ENCODE measurements around the gene TMEFF1.
"Not testable (repeated sequence)": the region's sequence is repeated elsewhere in the genome, so short reads cannot be mapped to it uniquely, and the experiment has no call there.

Gene TMEFF1

DNA sequence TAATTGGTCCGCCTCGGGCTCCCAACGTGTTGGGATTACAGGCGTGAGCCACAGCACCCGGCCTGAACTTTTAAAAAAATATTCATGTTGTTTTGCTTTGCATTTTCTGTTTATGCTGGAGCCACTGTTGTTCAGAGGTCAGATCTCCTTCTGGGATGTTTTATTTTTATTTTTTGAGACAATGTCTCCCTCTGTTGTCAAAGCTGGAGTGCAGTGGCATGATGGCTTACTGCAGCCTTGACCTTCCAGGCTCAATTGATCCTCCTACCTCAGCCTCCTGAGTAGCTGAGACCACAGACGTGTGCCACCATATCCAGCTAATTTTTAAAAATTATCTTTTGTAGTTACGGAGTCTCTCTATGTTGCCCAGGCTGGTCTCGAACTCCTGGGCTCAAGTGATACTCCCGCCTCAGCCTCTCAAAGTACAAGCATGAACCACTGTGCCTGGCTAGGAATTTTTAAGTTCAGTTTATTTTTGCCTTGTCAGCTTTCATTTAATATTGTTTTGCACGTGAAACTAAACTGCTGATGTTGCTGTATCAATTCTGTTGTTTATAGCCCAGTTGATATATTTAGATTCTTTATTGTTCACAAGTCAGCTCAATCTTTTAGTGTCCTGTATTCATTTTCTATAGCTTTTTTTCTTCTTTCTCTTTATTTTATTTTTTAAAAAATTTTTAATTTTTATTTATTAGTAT lies 13.7 kb downstream of the TMEFF1 start:
- DNase-seq (ENCODE audit: low read depth in 2 of 3, low spot score in 1 of 3) = no peak

DNA sequence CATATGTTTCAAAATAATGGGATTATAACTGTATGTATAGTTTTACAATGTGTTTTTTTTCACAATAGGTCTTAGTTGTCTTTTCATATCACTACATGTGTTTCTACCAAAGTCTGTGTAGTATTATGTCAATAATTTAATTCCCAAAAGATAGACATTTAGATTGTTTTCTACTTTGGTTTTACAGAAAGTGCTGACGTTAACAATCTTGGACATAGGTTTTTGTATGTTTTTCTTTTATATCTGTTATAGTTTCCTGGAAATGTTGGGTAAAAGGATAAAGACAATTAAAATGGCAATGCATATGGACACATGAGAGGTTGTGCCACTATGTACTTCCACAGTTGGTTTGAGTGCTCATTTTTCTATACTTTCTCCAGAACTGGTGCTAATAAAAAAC lies 15.2 kb downstream of the TMEFF1 start:
- no peak for DNase-seq (ENCODE audit: low read depth in 2 of 3, low spot score in 1 of 3)

GRCh38 chr9:100489836-100490235 lies 16.9 kb downstream of the TMEFF1 start:
- no peak for DNase-seq (ENCODE audit: low read depth in 2 of 3, low spot score in 1 of 3)

- DNase-seq (ENCODE audit: low read depth in 2 of 3, low spot score in 1 of 3) = no peak
These were observed 20.0 kb downstream of the TMEFF1 start for GRCh38 chr9:100492952-100493351.

- no peak for DNase-seq (ENCODE audit: low read depth in 2 of 3, low spot score in 1 of 3)
These were observed 25.6 kb downstream of the TMEFF1 start for GRCh38 chr9:100498592-100498991.

DNA sequence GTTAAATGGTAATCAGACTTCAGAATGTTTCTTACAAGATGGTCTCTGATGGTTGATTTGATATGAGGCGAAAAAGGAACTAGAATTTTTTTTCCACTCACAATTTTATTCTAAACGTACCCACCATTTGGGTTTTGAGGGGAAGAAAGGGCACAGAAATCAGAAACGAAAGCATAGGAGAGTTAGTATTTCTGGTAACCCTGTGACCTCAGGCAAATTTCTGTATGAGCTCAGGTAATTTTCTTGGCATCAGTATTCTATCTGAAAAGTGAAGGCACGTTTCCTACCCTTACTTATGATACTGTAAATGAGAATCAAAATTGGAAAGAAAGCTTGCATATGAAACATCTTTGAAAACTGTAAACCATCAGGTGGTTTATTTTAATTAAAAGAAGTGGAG lies 26.5 kb downstream of the TMEFF1 start:
- DNase-seq (ENCODE audit: low read depth in 2 of 3, low spot score in 1 of 3) = no peak

GRCh38 chr9:100499866-100500265 lies 26.9 kb downstream of the TMEFF1 start:
- no peak for DNase-seq (ENCODE audit: low read depth in 2 of 3, low spot score in 1 of 3)

- peak; percentile 54 to 77 (median 68) for DNase-seq (ENCODE audit: low read depth in 2 of 3, low spot score in 1 of 3)
These were observed 32.7 kb downstream of the TMEFF1 start for GRCh38 chr9:100505564-100506159.

GRCh38 chr9:100507350-100507749 lies 34.4 kb downstream of the TMEFF1 start:
- DNase-seq (ENCODE audit: low read depth in 2 of 3, low spot score in 1 of 3) = not testable (repeated sequence)

- DNase-seq (ENCODE audit: low read depth in 2 of 3, low spot score in 1 of 3) = no peak
These were observed 38.3 kb downstream of the TMEFF1 start for GRCh38 chr9:100511205-100511604.

DNA sequence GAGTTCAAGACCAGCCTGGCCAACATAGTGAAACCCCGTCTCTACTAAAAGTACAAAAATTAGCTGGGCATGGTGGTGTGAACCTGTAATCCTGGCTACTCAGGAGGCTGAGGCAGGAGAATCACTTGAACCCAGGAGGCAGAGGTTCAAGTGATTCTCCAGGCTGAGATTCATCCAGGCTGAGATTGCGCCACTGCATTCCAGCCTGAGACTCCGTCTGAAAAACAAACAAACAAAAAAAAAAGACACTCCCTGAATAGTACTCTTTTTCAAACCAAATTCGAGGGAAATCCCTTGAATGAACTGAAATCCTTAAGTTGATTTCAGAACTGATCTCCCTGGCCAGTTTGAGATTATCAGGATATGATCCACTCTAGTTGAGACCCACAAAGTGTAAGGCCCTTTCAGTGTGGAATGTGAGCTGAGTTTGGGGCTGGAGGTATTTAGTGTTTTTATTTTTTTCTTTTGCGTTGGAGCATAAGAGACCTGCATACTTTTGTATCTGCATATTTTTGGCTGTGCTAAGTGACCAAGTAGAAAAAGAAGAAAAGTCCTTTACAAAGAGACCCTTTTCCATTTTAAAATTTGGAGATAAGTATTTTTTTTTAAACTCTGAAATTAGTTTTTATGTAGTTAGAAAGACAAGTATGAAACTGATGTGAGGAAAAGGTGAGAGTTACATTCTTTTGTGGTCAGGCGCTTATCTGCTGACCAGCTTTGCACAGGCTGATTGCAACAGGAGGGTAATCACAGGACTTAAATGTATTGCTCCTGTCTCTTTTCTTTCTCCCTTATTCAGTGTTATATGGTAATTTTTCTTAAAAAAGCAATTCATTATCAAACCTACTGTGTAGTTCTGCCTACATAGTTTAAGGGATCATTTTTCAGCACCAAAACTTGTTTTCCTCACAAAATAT lies 42.9 kb downstream of the TMEFF1 start:
- DNase-seq (ENCODE audit: low read depth in 2 of 3, low spot score in 1 of 3) = no peak

- DNase-seq (ENCODE audit: low read depth in 2 of 3, low spot score in 1 of 3) = no peak
These were observed 48.3 kb downstream of the TMEFF1 start for GRCh38 chr9:100521282-100521681.

GRCh38 chr9:100525563-100525962 lies 52.6 kb downstream of the TMEFF1 start:
- DNase-seq (ENCODE audit: low read depth in 2 of 3, low spot score in 1 of 3) = no peak

GRCh38 chr9:100527180-100527794 lies 54.3 kb downstream of the TMEFF1 start:
- not testable (repeated sequence) for DNase-seq (ENCODE audit: low read depth in 2 of 3, low spot score in 1 of 3)

- no peak for DNase-seq (ENCODE audit: low read depth in 2 of 3, low spot score in 1 of 3)
These were observed 61.5 kb downstream of the TMEFF1 start for GRCh38 chr9:100534401-100534800.

- DNase-seq (ENCODE audit: low read depth in 2 of 3, low spot score in 1 of 3) = no peak
These were observed 67.4 kb downstream of the TMEFF1 start for GRCh38 chr9:100540327-100540726.

GRCh38 chr9:100549048-100549447 lies 76.1 kb downstream of the TMEFF1 start:
- DNase-seq (ENCODE audit: low read depth in 2 of 3, low spot score in 1 of 3) = no peak

GRCh38 chr9:100554935-100555401 lies 82.0 kb downstream of the TMEFF1 start:
- no peak for DNase-seq (ENCODE audit: low read depth in 2 of 3, low spot score in 1 of 3)

DNA sequence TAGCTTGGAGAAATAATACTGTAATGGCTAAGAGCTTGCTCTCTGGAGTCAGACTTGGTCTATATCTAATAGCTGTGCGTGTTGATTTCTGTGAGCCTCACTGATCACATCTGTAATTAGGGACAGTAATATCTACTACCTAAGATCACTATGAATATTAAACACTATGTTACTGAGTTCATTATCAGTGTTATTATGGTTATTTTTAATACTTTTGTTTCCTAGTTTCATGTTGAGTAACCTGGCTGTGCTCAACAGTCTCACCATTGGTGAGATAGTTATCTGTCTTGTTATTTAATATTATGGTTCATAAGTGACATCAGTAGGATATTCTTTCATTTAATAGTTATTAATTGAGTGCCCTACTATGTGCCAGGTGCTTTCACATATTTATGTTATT lies 82.5 kb downstream of the TMEFF1 start:
- DNase-seq (ENCODE audit: low read depth in 2 of 3, low spot score in 1 of 3) = no peak

GRCh38 chr9:100557053-100557452 lies 84.1 kb downstream of the TMEFF1 start:
- DNase-seq (ENCODE audit: low read depth in 2 of 3, low spot score in 1 of 3) = no peak

- DNase-seq (ENCODE audit: low read depth in 2 of 3, low spot score in 1 of 3) = no peak
These were observed 88.3 kb downstream of the TMEFF1 start for GRCh38 chr9:100561256-100561655.

Data from stimulated activated CD4-positive, alpha-beta T cell treated with anti-CD3 and anti-CD28 coated beads, Interleukin-12 subunit alpha, Interleukin-12 subunit beta, amount 100 ng/mL, for 48 hours (primary cell).